Keratinocyte (primary cell): ENCODE results near the gene GPS1.

Source experiments
- CTCF ChIP-seq, 3 experiments: IDR thresholded peaks in 1 of 3; conservative IDR thresholded peaks in 1 of 3; optimal IDR thresholded peaks in 1 of 3; 2 replicates in 2 of 3; 3 replicates in 1 of 3; pipeline versions ENCODE3 to v1.5.1; 2011; ENCODE audit warnings: low read length in 3 of 3, mild to moderate bottlenecking in 3 of 3, moderate library complexity in 2 of 3, control low read depth in 1 of 3, inconsistent platforms in 1 of 3; ENCODE audit not compliant: insufficient read depth in 2 of 3; ENCODE audit errors: extremely low read depth in 1 of 3
- EZH2 ChIP-seq: IDR thresholded peaks from one replicate; pipeline ENCODE4 v1.6.1; 2012; ENCODE audit warnings: inconsistent platforms, mild to moderate bottlenecking, low read length, moderate library complexity

GRCh38 chr17:82033359-82034085 lies 18.2 kb upstream of the GPS1 start:
- TF ChIP-seq CTCF (optimal IDR thresholded peaks at IDR 0.05 in 1 of 3, IDR thresholded peaks at IDR 0.05 in 1 of 3, conservative IDR thresholded peaks at IDR 0.05 in 1 of 3; ENCODE audit: extremely low read depth in 1 of 3, insufficient read depth in 2 of 3, low read length in 3 of 3) (no peak), EZH2 (no peak)
